GM12878 (cell line): ENCODE results near the gene TMEM151A.

Source experiments
- CBX5 ChIP-seq: sonication (generic); IDR thresholded peaks from 2 replicates; pipeline ENCODE4 v1.6.1; 2016; ENCODE audit warnings: low read depth, moderate library complexity, mild to moderate bottlenecking, inconsistent platforms
- NRF1 ChIP-seq: conservative IDR thresholded peaks from 2 replicates; pipeline ENCODE4 v1.6.1; 2011; ENCODE audit warnings: mild to moderate bottlenecking, low read depth, low read length, improper control_type of control experiment
- TCF7 ChIP-seq: IDR thresholded peaks from 2 replicates; pipeline ENCODE4 v1.6.1; 2014; ENCODE audit warnings: antibody characterized with exemption, borderline replicate concordance
- ZNF274 ChIP-seq: IDR thresholded peaks from one replicate; pipeline ENCODE4 v1.8.0; 2011; ENCODE audit not compliant: insufficient read length, insufficient read depth

GRCh38 chr11:66302656-66303055 lies 11.0 kb downstream of the TMEM151A start:
- TF ChIP-seq ZNF274, result no peak
- TF ChIP-seq TCF7, result no peak
- no peak for TF ChIP-seq CBX5
- TF ChIP-seq NRF1, result no peak
